ENCODE measurements around the gene P2RX5. TPM values are rescaled to one million over a fixed set of nuclear protein-coding genes. Genes with fewer than 3 reads are reported as not detected.

Gene P2RX5
- total and polyA plus RNA-seq, 10 of the 15 experiments (the other 5 are each of a cell fraction or from before 2014, with no cell fraction given), result 6.9 to 28.8 (median 19.5) TPM

DNA sequence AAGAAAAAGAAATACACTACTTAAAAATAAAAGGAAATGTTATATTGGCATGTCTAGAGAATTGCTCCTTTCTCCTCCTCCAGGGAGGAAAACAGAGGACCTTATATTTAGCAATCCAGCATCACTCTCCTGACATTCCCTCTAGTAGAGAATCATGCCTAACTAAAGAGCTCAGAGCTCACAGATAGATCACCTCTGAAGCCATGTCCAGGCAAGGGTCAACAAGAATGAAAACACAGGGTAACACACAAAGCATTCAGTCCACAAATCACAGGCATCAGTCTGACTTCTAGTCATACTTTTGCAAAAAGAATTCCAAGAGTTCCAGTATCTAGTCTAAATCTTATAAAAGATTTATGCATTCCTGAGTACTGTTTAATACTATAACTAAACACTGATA is 23.3 kb upstream of the P2RX5 start:
- SMC1A ChIA-PET (ENCODE audit: uncharacterized antibody, unreplicated experiment), result interaction anchor here (0.7 to 1.2 kb wide), 2 partner anchors 11 to 18 kb away, joined by 3 read pairs; no protein-coding TSS in a partner anchor
- Histone ChIP-seq H3K79me2 (ENCODE audit: control insufficient read depth, insufficient read depth, low read length) (peaks cover 19% of the 10 kb centered on the region), H3K27ac (ENCODE audit: control insufficient read depth, insufficient read depth) (no peak overlapping the region), H3K27me3 (replicated peaks in 1 of 2; ENCODE audit: control insufficient read depth in 2 of 2, insufficient read depth in 2 of 2, low read length in 1 of 2) (no peaks in the 10 kb centered on the region), H3K4me1 (ENCODE audit: control insufficient read depth, insufficient read depth, low read length) (peaks cover 13% of the 10 kb centered on the region), H3K4me2 (ENCODE audit: control insufficient read depth, insufficient read depth) (no peak overlapping the region), H3K9ac (ENCODE audit: control insufficient read depth, insufficient read depth, low read length) (no peak overlapping the region), H3K4me3 (no peak overlapping the region), H3K9me3 (replicated peaks; ENCODE audit: control insufficient read depth, insufficient read depth, low read length) (no peaks in the 10 kb centered on the region), H4K20me1 (ENCODE audit: control insufficient read depth, insufficient read depth) (no peaks in the 10 kb centered on the region), H2AFZ (ENCODE audit: control insufficient read depth, low read depth, low read length) (no peak overlapping the region), H3K36me3 (ENCODE audit: control insufficient read depth in 2 of 2, insufficient read depth in 2 of 2, low read length in 1 of 2) (peaks cover 0 to 22% of the 10 kb centered on the region in 2 experiments; a peak in 2 of 4 replicates)
- RAD21 ChIA-PET (ENCODE audit: unreplicated experiment), result interaction anchor here (1.0 kb wide), 1 partner anchor 8 kb away, joined by 3 read pairs; no protein-coding TSS in a partner anchor
- ATAC-seq, result no peak
- intact Hi-C loops (cut with micrococcal nuclease; ENCODE audit: unreplicated experiment) (no loop called here), in situ Hi-C loops (cut with MboI) (loop anchor here (25.0 kb wide), 1 partner anchor 1493 kb away; no protein-coding TSS in a partner anchor)
- no peak for FAIRE-seq
- no TSS peak for BruUV-seq (replicated peaks)
- DNase-seq (ENCODE audit: low read depth, low spot score), result no peak
- POLR2A ChIA-PET, result no interaction called here
- CTCF ChIA-PET, result interaction anchor here (1.5 kb wide), 1 partner anchor 8 kb away, joined by 3 read pairs; no protein-coding TSS in a partner anchor
- no peak for TF ChIP-seq PML (IDR thresholded peaks at IDR 0.05; ENCODE audit: low read length)
- no peak for TF ChIP-seq RB1 (IDR thresholded peaks at IDR 0.05; ENCODE audit: borderline replicate concordance)
- no peak for TF ChIP-seq CHD4 (IDR thresholded peaks at IDR 0.05)
- no peak for TF ChIP-seq CBX3 (IDR thresholded peaks at IDR 0.05; ENCODE audit: borderline replicate concordance, low read depth)
- no peak for TF ChIP-seq ETV6 (conservative IDR thresholded peaks at IDR 0.05 in 1 of 2, IDR thresholded peaks at IDR 0.05 in 1 of 2; ENCODE audit: borderline replicate concordance in 1 of 2, low read depth in 1 of 2)
- TF ChIP-seq NFIC (IDR thresholded peaks at IDR 0.05; ENCODE audit: low read depth, low read length), result no peak
- TF ChIP-seq LARP7 (IDR thresholded peaks at IDR 0.05), result no peak
- TF ChIP-seq ZNF384 (IDR thresholded peaks at IDR 0.05; ENCODE audit: borderline replicate concordance, low read depth, low read length), result no peak
- TF ChIP-seq, protein P1, sequence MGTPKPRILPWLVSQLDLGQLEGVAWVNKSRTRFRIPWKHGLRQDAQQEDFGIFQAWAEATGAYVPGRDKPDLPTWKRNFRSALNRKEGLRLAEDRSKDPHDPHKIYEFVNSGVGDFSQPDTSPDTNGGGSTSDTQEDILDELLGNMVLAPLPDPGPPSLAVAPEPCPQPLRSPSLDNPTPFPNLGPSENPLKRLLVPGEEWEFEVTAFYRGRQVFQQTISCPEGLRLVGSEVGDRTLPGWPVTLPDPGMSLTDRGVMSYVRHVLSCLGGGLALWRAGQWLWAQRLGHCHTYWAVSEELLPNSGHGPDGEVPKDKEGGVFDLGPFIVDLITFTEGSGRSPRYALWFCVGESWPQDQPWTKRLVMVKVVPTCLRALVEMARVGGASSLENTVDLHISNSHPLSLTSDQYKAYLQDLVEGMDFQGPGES (IDR thresholded peaks at IDR 0.05), result no peak
- TF ChIP-seq RELB (IDR thresholded peaks at IDR 0.05; ENCODE audit: low read depth), result no peak
- TF ChIP-seq HDAC2 (IDR thresholded peaks at IDR 0.05), result no peak
- no peak for TF ChIP-seq NFYB (IDR thresholded peaks at IDR 0.05; ENCODE audit: insufficient read depth, low read depth, low read length)
- TF ChIP-seq SREBF1 (IDR thresholded peaks at IDR 0.05; ENCODE audit: low read length), result no peak
- no peak for TF ChIP-seq CEBPB (IDR thresholded peaks at IDR 0.05; ENCODE audit: borderline replicate concordance in 1 of 2, low read depth in 2 of 2, low read length in 2 of 2)
- no peak for TF ChIP-seq ZNF274 (IDR thresholded peaks at IDR 0.05; ENCODE audit: insufficient read depth, insufficient read length)
- TF ChIP-seq, protein P2, sequence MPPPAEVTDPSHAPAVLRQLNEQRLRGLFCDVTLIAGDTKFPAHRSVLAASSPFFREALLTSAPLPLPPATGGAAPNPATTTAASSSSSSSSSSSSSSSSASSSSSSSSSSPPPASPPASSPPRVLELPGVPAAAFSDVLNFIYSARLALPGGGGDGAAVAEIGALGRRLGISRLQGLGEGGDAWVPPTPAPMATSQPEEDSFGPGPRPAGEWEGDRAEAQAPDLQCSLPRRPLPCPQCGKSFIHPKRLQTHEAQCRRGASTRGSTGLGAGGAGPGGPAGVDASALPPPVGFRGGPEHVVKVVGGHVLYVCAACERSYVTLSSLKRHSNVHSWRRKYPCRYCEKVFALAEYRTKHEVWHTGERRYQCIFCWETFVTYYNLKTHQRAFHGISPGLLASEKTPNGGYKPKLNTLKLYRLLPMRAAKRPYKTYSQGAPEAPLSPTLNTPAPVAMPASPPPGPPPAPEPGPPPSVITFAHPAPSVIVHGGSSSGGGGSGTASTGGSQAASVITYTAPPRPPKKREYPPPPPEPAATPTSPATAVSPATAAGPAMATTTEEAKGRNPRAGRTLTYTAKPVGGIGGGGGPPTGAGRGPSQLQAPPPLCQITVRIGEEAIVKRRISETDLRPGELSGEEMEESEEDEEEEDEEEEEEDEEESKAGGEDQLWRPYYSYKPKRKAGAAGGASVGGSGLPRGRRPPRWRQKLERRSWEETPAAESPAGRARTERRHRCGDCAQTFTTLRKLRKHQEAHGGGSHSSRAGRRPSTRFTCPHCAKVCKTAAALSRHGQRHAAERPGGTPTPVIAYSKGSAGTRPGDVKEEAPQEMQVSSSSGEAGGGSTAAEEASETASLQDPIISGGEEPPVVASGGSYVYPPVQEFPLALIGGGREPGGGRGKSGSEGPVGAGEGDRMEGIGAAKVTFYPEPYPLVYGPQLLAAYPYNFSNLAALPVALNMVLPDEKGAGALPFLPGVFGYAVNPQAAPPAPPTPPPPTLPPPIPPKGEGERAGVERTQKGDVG (CRISPR knock-in tag; IDR thresholded peaks at IDR 0.05), result no peak
- TF ChIP-seq, protein P3, sequence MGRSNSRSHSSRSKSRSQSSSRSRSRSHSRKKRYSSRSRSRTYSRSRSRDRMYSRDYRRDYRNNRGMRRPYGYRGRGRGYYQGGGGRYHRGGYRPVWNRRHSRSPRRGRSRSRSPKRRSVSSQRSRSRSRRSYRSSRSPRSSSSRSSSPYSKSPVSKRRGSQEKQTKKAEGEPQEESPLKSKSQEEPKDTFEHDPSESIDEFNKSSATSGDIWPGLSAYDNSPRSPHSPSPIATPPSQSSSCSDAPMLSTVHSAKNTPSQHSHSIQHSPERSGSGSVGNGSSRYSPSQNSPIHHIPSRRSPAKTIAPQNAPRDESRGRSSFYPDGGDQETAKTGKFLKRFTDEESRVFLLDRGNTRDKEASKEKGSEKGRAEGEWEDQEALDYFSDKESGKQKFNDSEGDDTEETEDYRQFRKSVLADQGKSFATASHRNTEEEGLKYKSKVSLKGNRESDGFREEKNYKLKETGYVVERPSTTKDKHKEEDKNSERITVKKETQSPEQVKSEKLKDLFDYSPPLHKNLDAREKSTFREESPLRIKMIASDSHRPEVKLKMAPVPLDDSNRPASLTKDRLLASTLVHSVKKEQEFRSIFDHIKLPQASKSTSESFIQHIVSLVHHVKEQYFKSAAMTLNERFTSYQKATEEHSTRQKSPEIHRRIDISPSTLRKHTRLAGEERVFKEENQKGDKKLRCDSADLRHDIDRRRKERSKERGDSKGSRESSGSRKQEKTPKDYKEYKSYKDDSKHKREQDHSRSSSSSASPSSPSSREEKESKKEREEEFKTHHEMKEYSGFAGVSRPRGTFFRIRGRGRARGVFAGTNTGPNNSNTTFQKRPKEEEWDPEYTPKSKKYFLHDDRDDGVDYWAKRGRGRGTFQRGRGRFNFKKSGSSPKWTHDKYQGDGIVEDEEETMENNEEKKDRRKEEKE (IDR thresholded peaks at IDR 0.05), result no peak
